Prostate gland (tissue), 2 donors: ENCODE measurements around the gene IFT74.

ENCODE experiments used
- CTCF ChIP-seq, 4 experiments: fragments of 200-600 bp in 2 of 4; fragments of 450-650 bp in 2 of 4; sonication (generic) in 2 of 4; IDR thresholded peaks; 1 replicate in 3 of 4; 2 replicates in 1 of 4; pipeline ENCODE4 v1.5.1; 2016 to 2019; ENCODE audit warnings: antibody characterized with exemption in 4 of 4, mild to moderate bottlenecking in 2 of 4, moderate library complexity in 2 of 4
- POLR2A ChIP-seq: fragments of 450-650 bp; IDR thresholded peaks from one replicate; pipeline ENCODE4 v1.6.1; 2016; ENCODE audit warnings: antibody characterized with exemption, mild to moderate bottlenecking
- POLR2AphosphoS5 ChIP-seq: sonication (generic); formaldehyde crosslinking; IDR thresholded peaks from one replicate; pipeline ENCODE4 v1.6.1; 2017; ENCODE audit warnings: antibody characterized with exemption

DNA sequence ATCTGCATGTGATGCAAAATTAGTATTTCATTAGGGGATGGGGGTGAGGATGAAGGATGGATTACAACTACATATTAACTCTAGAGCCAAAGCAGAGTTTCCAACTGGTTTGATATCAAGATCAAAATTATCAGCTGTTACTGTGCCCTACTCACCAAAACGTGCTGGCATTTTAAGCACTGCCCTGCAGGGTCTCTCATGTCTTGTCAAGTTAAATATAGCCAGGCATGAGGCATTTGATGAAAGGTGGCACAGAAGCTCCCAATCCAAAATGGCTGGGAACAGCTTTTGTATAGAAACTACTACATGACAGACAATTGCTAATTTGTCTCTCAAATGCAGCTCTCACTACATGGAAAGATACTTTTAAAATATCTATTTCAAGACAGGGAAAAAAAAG lies 36.5 kb upstream of the IFT74 start:
- TF ChIP-seq POLR2A (no peak), POLR2AphosphoS5 (no peak), CTCF (IDR thresholded peaks at IDR 0.05) (no peak)
